Measurements from ENCODE around the gene MRPL2.

GRCh38 chr6:43097098-43097489 lies 37.9 kb upstream of the MRPL2 start:
- TF ChIP-seq CTCF (IDR thresholded peaks at IDR 0.05): no peak
- no peak for TF ChIP-seq POLR2A (IDR thresholded peaks at IDR 0.05)

Data from body of pancreas (tissue), 4 donors.